GM21576 (cell line): Measurements from ENCODE around the gene MYH15.

Experiments
- ATAC-seq: cut with Tn5 transposase; IDR thresholded peaks from one replicate; pipeline ENCODE4 v1.9.1; 2021; ENCODE audit warnings: mild to moderate bottlenecking, moderate library complexity; ENCODE audit not compliant: unreplicated experiment

Gene MYH15

GRCh38 chr3:108510496-108510895, at the start of gene MYH15:
Gene MYH15, minus strand, starts transcription at chr3:108510596. Its CDS starts 66 bp downstream, at chr3:108510530.
- no peak for ATAC-seq

GRCh38 chr3:108555966-108556581, 45.7 kb upstream of the MYH15 start:
- ATAC-seq = no peak

GRCh38 chr3:108554913-108555571, 44.6 kb upstream of the MYH15 start:
- ATAC-seq = no peak

- ATAC-seq = no peak
These were observed 43.8 kb upstream of the MYH15 start for GRCh38 chr3:108554229-108554628.

GRCh38 chr3:108552267-108553159, 42.1 kb upstream of the MYH15 start:
- ATAC-seq = peak; percentile 57

- ATAC-seq = no peak
These were observed 38.5 kb upstream of the MYH15 start for GRCh38 chr3:108548886-108549285.

- ATAC-seq = no peak
These were observed 37.9 kb upstream of the MYH15 start for GRCh38 chr3:108548304-108548703.

- peak; percentile 66 for ATAC-seq
These were observed 36.3 kb upstream of the MYH15 start for GRCh38 chr3:108546692-108547091.

GRCh38 chr3:108546247-108546646, 35.9 kb upstream of the MYH15 start:
- ATAC-seq = no peak

- no peak for ATAC-seq
These were observed 27.7 kb upstream of the MYH15 start for GRCh38 chr3:108538083-108538482.

GRCh38 chr3:108528459-108529252, 18.3 kb upstream of the MYH15 start:
- ATAC-seq = peak; percentile 96

GRCh38 chr3:108527817-108528216, 17.4 kb upstream of the MYH15 start:
- no peak for ATAC-seq

GRCh38 chr3:108527109-108527508, 16.7 kb upstream of the MYH15 start:
- no peak for ATAC-seq

GRCh38 chr3:108525971-108526370, 15.6 kb upstream of the MYH15 start:
- no peak for ATAC-seq

GRCh38 chr3:108525256-108525655, 14.9 kb upstream of the MYH15 start:
- ATAC-seq = no peak

- ATAC-seq = no peak
These were observed 14.1 kb upstream of the MYH15 start for GRCh38 chr3:108524537-108524936.

- no peak for ATAC-seq
These were observed 8.5 kb upstream of the MYH15 start for GRCh38 chr3:108518895-108519294.

GRCh38 chr3:108516881-108517280, 6.5 kb upstream of the MYH15 start:
- ATAC-seq = no peak

- ATAC-seq = no peak
These were observed 3.6 kb upstream of the MYH15 start for GRCh38 chr3:108513961-108514360.

- no peak for ATAC-seq
These were observed 2.3 kb upstream of the MYH15 start for GRCh38 chr3:108512671-108513070.

- no peak for ATAC-seq
These were observed 1.1 kb upstream of the MYH15 start for GRCh38 chr3:108511490-108511889.
